Measurements from ENCODE around the gene DAB2IP. TPM values are rescaled to one million over a fixed set of nuclear protein-coding genes. Genes with fewer than 3 reads are reported as not detected.
A peak's percentile ranks its signal among the peaks of the same experiment; 100 is the strongest.

Gene DAB2IP
- total RNA-seq, 1 donor from 2014 or later, result 67.8 TPM

GRCh38 chr9:121780177-121781040 is 129.0 kb downstream of the DAB2IP start:
- no peaks in the 10 kb centered on the region for H3K9me3 Mint-ChIP-seq (ENCODE audit: low read depth)
- H3K36me3 Mint-ChIP-seq (ENCODE audit: insufficient read depth), result peaks cover 38% of the 10 kb centered on the region
- no peaks in the 10 kb centered on the region for H3K27me3 Mint-ChIP-seq
- peaks cover 2% of the 10 kb centered on the region for H3K4me1 Mint-ChIP-seq (ENCODE audit: low read depth)
- no peak for TF ChIP-seq CTCF (IDR thresholded peaks at IDR 0.05; ENCODE audit: unreplicated experiment)
- no peak overlapping the region for H3K4me3 Mint-ChIP-seq (ENCODE audit: low read depth)
- no peak for DNase-seq (ENCODE audit: low spot score, unreplicated experiment)
- peak overlapping the region; percentile 70 for H3K27ac Mint-ChIP-seq

GRCh38 chr9:121781145-121781548 is 129.7 kb downstream of the DAB2IP start:
- H3K4me3 Mint-ChIP-seq (ENCODE audit: low read depth), result no peak overlapping the region
- H3K4me1 Mint-ChIP-seq (ENCODE audit: low read depth), result peaks cover 2% of the 10 kb centered on the region
- DNase-seq (ENCODE audit: low spot score, unreplicated experiment), result no peak
- no peak for TF ChIP-seq CTCF (IDR thresholded peaks at IDR 0.05; ENCODE audit: unreplicated experiment)
- H3K9me3 Mint-ChIP-seq (ENCODE audit: low read depth), result no peaks in the 10 kb centered on the region
- peaks cover 33% of the 10 kb centered on the region for H3K36me3 Mint-ChIP-seq (ENCODE audit: insufficient read depth)
- peak overlapping the region; percentile 51 for H3K27ac Mint-ChIP-seq
- no peaks in the 10 kb centered on the region for H3K27me3 Mint-ChIP-seq

GRCh38 chr9:121781701-121782464 is 130.4 kb downstream of the DAB2IP start:
- Mint-ChIP-seq H3K27me3 (no peaks in the 10 kb centered on the region), H3K36me3 (ENCODE audit: insufficient read depth) (peaks cover 29% of the 10 kb centered on the region), H3K9me3 (ENCODE audit: low read depth) (no peaks in the 10 kb centered on the region), H3K4me3 (ENCODE audit: low read depth) (no peak overlapping the region), H3K4me1 (ENCODE audit: low read depth) (peaks cover 2% of the 10 kb centered on the region), H3K27ac (no peak overlapping the region)
- no peak for DNase-seq (ENCODE audit: low spot score, unreplicated experiment)
- no peak for TF ChIP-seq CTCF (IDR thresholded peaks at IDR 0.05; ENCODE audit: unreplicated experiment)

- Mint-ChIP-seq H3K4me3 (ENCODE audit: low read depth) (no peak overlapping the region), H3K9me3 (ENCODE audit: low read depth) (no peaks in the 10 kb centered on the region), H3K27me3 (no peaks in the 10 kb centered on the region), H3K4me1 (ENCODE audit: low read depth) (peaks cover 2% of the 10 kb centered on the region), H3K27ac (no peak overlapping the region), H3K36me3 (ENCODE audit: insufficient read depth) (peaks cover 25% of the 10 kb centered on the region)
- no peak for DNase-seq (ENCODE audit: low spot score, unreplicated experiment)
- TF ChIP-seq CTCF (IDR thresholded peaks at IDR 0.05; ENCODE audit: unreplicated experiment), result no peak
Measured at GRCh38 chr9:121782514-121783110, 131.2 kb downstream of the DAB2IP start.

- H3K4me1 Mint-ChIP-seq (ENCODE audit: low read depth), result peaks cover 2% of the 10 kb centered on the region
- no peak for DNase-seq (ENCODE audit: low spot score, unreplicated experiment)
- H3K27me3 Mint-ChIP-seq, result no peaks in the 10 kb centered on the region
- no peaks in the 10 kb centered on the region for H3K9me3 Mint-ChIP-seq (ENCODE audit: low read depth)
- no peak overlapping the region for H3K4me3 Mint-ChIP-seq (ENCODE audit: low read depth)
- no peak overlapping the region for H3K27ac Mint-ChIP-seq
- peaks cover 22% of the 10 kb centered on the region for H3K36me3 Mint-ChIP-seq (ENCODE audit: insufficient read depth)
- TF ChIP-seq CTCF (IDR thresholded peaks at IDR 0.05; ENCODE audit: unreplicated experiment), result no peak
Measured at GRCh38 chr9:121783111-121783510, 131.7 kb downstream of the DAB2IP start.
